SU-DHL-6 (cell line): ENCODE data around the gene ACAP3.

ENCODE experiments used
- H2AFZ ChIP-seq: fragments of 200-600 bp; sonication (generic); 2 replicates; pipeline ENCODE4 v1.6.1; 2014; ENCODE audit warnings: low read depth, mild to moderate bottlenecking, moderate library complexity, mixed read lengths, antibody characterized with exemption, low read length; ENCODE audit not compliant: severe bottlenecking
- H3F3A ChIP-seq: fragments of 200-600 bp; shearing (Covaris generic); 2 replicates; pipeline ENCODE4 v1.6.0; 2016; ENCODE audit warnings: antibody characterized with exemption, mild to moderate bottlenecking; ENCODE audit not compliant: insufficient read depth
- H3K27ac ChIP-seq: fragments of 200-600 bp; sonication (generic); 2 replicates; pipeline ENCODE4 v1.5.1; 2016; ENCODE audit warnings: low read depth, mild to moderate bottlenecking, low read length, moderate library complexity, mixed read lengths
- H3K27me3 ChIP-seq: fragments of 200-600 bp; sonication (generic), shearing (Covaris generic); 2 replicates; pipeline ENCODE4 v1.6.0; 2014; ENCODE audit warnings: mild to moderate bottlenecking, low read length
- H3K36me3 ChIP-seq: fragments of 200-600 bp; sonication (generic); 2 replicates; pipeline ENCODE4 v1.6.1; 2014; ENCODE audit warnings: mild to moderate bottlenecking, low read length, mixed read lengths
- H3K4me2 ChIP-seq: fragments of 300-600, 200-600 bp; shearing (Covaris generic), sonication (generic); 2 replicates; pipeline ENCODE4 v1.6.0; 2014; ENCODE audit warnings: low read length, low read depth, mild to moderate bottlenecking; ENCODE audit not compliant: poor library complexity, severe bottlenecking
- H3K4me3 ChIP-seq: fragments of 200-600 bp; sonication (generic); 2 replicates; pipeline ENCODE4 v1.5.1; 2014; ENCODE audit warnings: antibody characterized with exemption, low read length, mild to moderate bottlenecking, mixed read lengths; ENCODE audit not compliant: insufficient read depth, poor library complexity, severe bottlenecking
- H3K79me2 ChIP-seq: fragments of 200-600 bp; sonication (generic); 2 replicates; pipeline ENCODE4 v1.6.1; 2014; ENCODE audit warnings: mild to moderate bottlenecking, low read length, moderate library complexity; ENCODE audit not compliant: insufficient read depth
- H3K9ac ChIP-seq: fragments of 200-600 bp; sonication (generic); 2 replicates; pipeline ENCODE4 v1.7.0; 2014; ENCODE audit warnings: mild to moderate bottlenecking, low read length
- H3K9me2 ChIP-seq: fragments of 200-600 bp; sonication (generic); replicated peaks from 2 replicates; pipeline ENCODE4 v1.6.1; 2014; ENCODE audit warnings: low read length; ENCODE audit not compliant: insufficient read depth
- H3K9me3 ChIP-seq: fragments of 200-600 bp; sonication (generic); 2 replicates; pipeline ENCODE4 v1.6.1; 2014; ENCODE audit warnings: low read length, mixed read lengths; ENCODE audit not compliant: insufficient read depth
- H4K20me1 ChIP-seq: fragments of 200-600 bp; sonication (generic); 2 replicates; pipeline ENCODE4 v1.6.1; 2014; ENCODE audit warnings: low read depth, mild to moderate bottlenecking, antibody characterized with exemption, low read length, moderate library complexity, mixed read lengths
- CTCF ChIP-seq: fragments of 200-600 bp; sonication (generic); IDR thresholded peaks from one replicate; pipeline ENCODE4 v1.5.1; 2017; ENCODE audit warnings: antibody characterized with exemption, mild to moderate bottlenecking, low read length, moderate library complexity; ENCODE audit not compliant: insufficient read depth, poor library complexity, severe bottlenecking
- EZH2phosphoT487 ChIP-seq: fragments of 200-600 bp; sonication (generic), shearing (Covaris generic); conservative IDR thresholded peaks from 2 replicates; pipeline ENCODE4 v1.6.1; 2018; ENCODE audit warnings: mild to moderate bottlenecking, antibody characterized with exemption, low read length, moderate library complexity, mixed read lengths

The ACAP3 gene

GRCh38 chr1:1293263-1294249 lies 14.2 kb downstream of the ACAP3 start:
- Histone ChIP-seq H3K79me2 (no peaks in the 10 kb centered on the region), H4K20me1 (no peaks in the 10 kb centered on the region), H3K9me2 (no peaks in the 10 kb centered on the region), H3K4me3 (no peak overlapping the region), H3K9ac (no peak overlapping the region), H3K36me3 (no peaks in the 10 kb centered on the region), H2AFZ (no peak overlapping the region), H3K27ac (no peak overlapping the region), H3K27me3 (no peaks in the 10 kb centered on the region), H3K4me2 (no peak overlapping the region), H3K9me3 (no peaks in the 10 kb centered on the region), H3F3A (no peaks in the 10 kb centered on the region)
- TF ChIP-seq EZH2phosphoT487 (no peak), CTCF (no peak)

- no peaks in the 10 kb centered on the region for H3K9me3 ChIP-seq
- no peak overlapping the region for H3K27ac ChIP-seq
- no peak for TF ChIP-seq EZH2phosphoT487
- no peak for TF ChIP-seq CTCF
- no peaks in the 10 kb centered on the region for H3K9me2 ChIP-seq
- no peak overlapping the region for H2AFZ ChIP-seq
- no peak overlapping the region for H3K4me3 ChIP-seq
- no peaks in the 10 kb centered on the region for H3F3A ChIP-seq
- H3K4me2 ChIP-seq, result no peak overlapping the region
- H4K20me1 ChIP-seq, result no peaks in the 10 kb centered on the region
- H3K79me2 ChIP-seq, result no peaks in the 10 kb centered on the region
- H3K36me3 ChIP-seq, result no peaks in the 10 kb centered on the region
- H3K9ac ChIP-seq, result no peak overlapping the region
- no peaks in the 10 kb centered on the region for H3K27me3 ChIP-seq
These were observed 14.9 kb downstream of the ACAP3 start for GRCh38 chr1:1292851-1293250.

DNA sequence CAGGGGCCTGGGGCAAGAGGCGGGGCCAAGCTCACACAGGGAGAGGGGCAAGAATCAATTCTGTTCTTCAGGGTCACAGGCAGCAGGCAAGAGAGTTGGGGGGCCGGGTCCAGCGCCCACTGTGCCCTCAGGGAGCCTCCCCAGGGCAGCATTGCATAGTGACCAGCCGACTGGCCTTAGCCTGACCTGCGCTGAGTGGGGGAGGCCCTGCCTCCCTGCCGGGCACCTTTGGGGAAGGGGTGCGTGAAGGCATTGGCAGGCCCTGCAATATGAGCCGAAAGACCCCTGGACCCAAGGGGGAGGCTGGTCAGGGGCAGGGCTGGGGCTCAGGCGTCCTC lies 15.3 kb downstream of the ACAP3 start:
- no peaks in the 10 kb centered on the region for H3K79me2 ChIP-seq
- no peaks in the 10 kb centered on the region for H3F3A ChIP-seq
- H3K9ac ChIP-seq, result no peak overlapping the region
- no peaks in the 10 kb centered on the region for H3K27me3 ChIP-seq
- H2AFZ ChIP-seq, result no peak overlapping the region
- TF ChIP-seq CTCF (no peak), EZH2phosphoT487 (no peak)
- H3K4me3 ChIP-seq, result no peak overlapping the region
- no peaks in the 10 kb centered on the region for H3K36me3 ChIP-seq
- no peak overlapping the region for H3K4me2 ChIP-seq
- H3K27ac ChIP-seq, result no peak overlapping the region
- H4K20me1 ChIP-seq, result no peaks in the 10 kb centered on the region
- no peaks in the 10 kb centered on the region for H3K9me2 ChIP-seq
- H3K9me3 ChIP-seq, result no peaks in the 10 kb centered on the region
